Keratinocyte (primary cell): Measurements from ENCODE around the gene CENATAC. TPM values are rescaled to one million over a fixed set of nuclear protein-coding genes. Genes with fewer than 3 reads are reported as not detected.

Experiments used
- DNase-seq: peaks from one replicate; pipeline ENCODE4 v3.0.0-alpha.2; 2011; ENCODE audit warnings: low read depth, missing footprints, low spot score
- FAIRE-seq: peaks from 2 replicates; lab custom pipeline; 2011; peaks lifted over from hg19 to GRCh38; lab: Jason Lieb, UNC
- H2AFZ ChIP-seq: 2 replicates; pipeline ENCODE4 v1.6.0; 2012; ENCODE audit warnings: low read length, control low read depth, inconsistent platforms; ENCODE audit not compliant: control insufficient read depth
- H3K27ac ChIP-seq: 2 replicates; pipeline ENCODE4 v1.5.1; 2011; ENCODE audit warnings: low read length; ENCODE audit not compliant: control insufficient read depth, insufficient read depth
- H3K27me3 ChIP-seq: 3 replicates; pipeline ENCODE4 v1.6.0; 2011; ENCODE audit warnings: low read length; ENCODE audit not compliant: control insufficient read depth, insufficient read depth; ENCODE audit errors: extremely low read depth
- H3K36me3 ChIP-seq, 2 experiments: 2 replicates in 1 of 2; 3 replicates in 1 of 2; pipeline ENCODE4 v1.5.1; 2011; ENCODE audit warnings: low read length in 2 of 2, mild to moderate bottlenecking in 1 of 2; ENCODE audit not compliant: control insufficient read depth in 2 of 2, insufficient read depth in 2 of 2; ENCODE audit errors: extremely low read depth in 1 of 2
- H3K4me1 ChIP-seq: 3 replicates; pipeline ENCODE4 v1.5.1; 2011; ENCODE audit warnings: low read length; ENCODE audit not compliant: control insufficient read depth, insufficient read depth; ENCODE audit errors: extremely low read depth
- H3K4me2 ChIP-seq: 3 replicates; pipeline ENCODE4 v1.6.0; 2011; ENCODE audit warnings: low read depth, low read length; ENCODE audit not compliant: control insufficient read depth, insufficient read depth; ENCODE audit errors: extremely low read depth
- H3K4me3 ChIP-seq, 3 experiments: fragments of 200-600 bp in 1 of 3; sonication (generic) in 1 of 3; 2 replicates in 2 of 3; 3 replicates in 1 of 3; pipeline ENCODE4 v1.5.1; 2011 to 2016; ENCODE audit warnings: low read length in 3 of 3, mild to moderate bottlenecking in 3 of 3, control low read depth in 2 of 3, inconsistent platforms in 1 of 3, low read depth in 1 of 3, mixed read lengths in 1 of 3, mixed run types in 1 of 3, moderate library complexity in 1 of 3; ENCODE audit not compliant: control insufficient read depth in 2 of 3, insufficient read depth in 2 of 3; ENCODE audit errors: extremely low read depth in 1 of 3
- H3K79me2 ChIP-seq: 2 replicates; pipeline ENCODE4 v1.6.0; 2012; ENCODE audit warnings: low read length; ENCODE audit not compliant: control insufficient read depth, insufficient read depth
- H3K9ac ChIP-seq: 3 replicates; pipeline ENCODE4 v1.6.0; 2011; ENCODE audit warnings: low read length; ENCODE audit not compliant: control insufficient read depth, insufficient read depth; ENCODE audit errors: extremely low read depth
- H3K9me1 ChIP-seq: 3 replicates; pipeline ENCODE4 v1.6.0; 2011; ENCODE audit warnings: low read length; ENCODE audit not compliant: control insufficient read depth, insufficient read depth; ENCODE audit errors: extremely low read depth
- H3K9me3 ChIP-seq: 2 replicates; pipeline ENCODE4 v1.5.1; 2012; ENCODE audit warnings: low read depth, low read length; ENCODE audit not compliant: control insufficient read depth
- H4K20me1 ChIP-seq: 3 replicates; pipeline ENCODE4 v1.6.0; 2011; ENCODE audit warnings: low read length; ENCODE audit not compliant: control insufficient read depth, insufficient read depth; ENCODE audit errors: extremely low read depth
- EZH2 ChIP-seq: IDR thresholded peaks from one replicate; pipeline ENCODE4 v1.6.1; 2012; ENCODE audit warnings: inconsistent platforms, mild to moderate bottlenecking, low read length, moderate library complexity
- dilution Hi-C: fragments of 300-500 bp; cut with MboI; formaldehyde crosslinking; loops from one replicate; pipeline ENCODE4 v1.7.0; 2020; ENCODE audit warnings: low sequenced_read_pairs; ENCODE audit not compliant: extremely low pct_ligation_motif_present
- polyA plus RNA-seq, 5 experiments: library from polyadenylated mRNA; depleted of rRNA in 3 of 5; stranded (reverse) in 3 of 5; stranded (forward) in 1 of 5; unstranded in 1 of 5; fragments of >200 nt; gene quantifications; 1 replicate in 1 of 5; 2 replicates in 3 of 5; 3 replicates in 1 of 5; pipeline versions ENCODE4 v1.2.1 to v1.2.3, GENCODE V29; 2011 to 2012; ENCODE audit warnings: missing spikeins in 2 of 5, low read depth in 1 of 5, low replicate concordance in 1 of 5
- TF ChIP-seq, protein P1 (sequence below), 3 experiments: IDR thresholded peaks in 1 of 3; conservative IDR thresholded peaks in 1 of 3; optimal IDR thresholded peaks in 1 of 3; 2 replicates in 2 of 3; 3 replicates in 1 of 3; pipeline versions ENCODE3 to v1.5.1; 2011; ENCODE audit warnings: low read length in 3 of 3, mild to moderate bottlenecking in 3 of 3, moderate library complexity in 2 of 3, control low read depth in 1 of 3, inconsistent platforms in 1 of 3; ENCODE audit not compliant: insufficient read depth in 2 of 3; ENCODE audit errors: extremely low read depth in 1 of 3

The CENATAC gene
- polyA plus RNA-seq, 1 donor (not counting 4 experiments of a cell fraction or from before 2014, with no cell fraction given): 22.6 TPM

DNA sequence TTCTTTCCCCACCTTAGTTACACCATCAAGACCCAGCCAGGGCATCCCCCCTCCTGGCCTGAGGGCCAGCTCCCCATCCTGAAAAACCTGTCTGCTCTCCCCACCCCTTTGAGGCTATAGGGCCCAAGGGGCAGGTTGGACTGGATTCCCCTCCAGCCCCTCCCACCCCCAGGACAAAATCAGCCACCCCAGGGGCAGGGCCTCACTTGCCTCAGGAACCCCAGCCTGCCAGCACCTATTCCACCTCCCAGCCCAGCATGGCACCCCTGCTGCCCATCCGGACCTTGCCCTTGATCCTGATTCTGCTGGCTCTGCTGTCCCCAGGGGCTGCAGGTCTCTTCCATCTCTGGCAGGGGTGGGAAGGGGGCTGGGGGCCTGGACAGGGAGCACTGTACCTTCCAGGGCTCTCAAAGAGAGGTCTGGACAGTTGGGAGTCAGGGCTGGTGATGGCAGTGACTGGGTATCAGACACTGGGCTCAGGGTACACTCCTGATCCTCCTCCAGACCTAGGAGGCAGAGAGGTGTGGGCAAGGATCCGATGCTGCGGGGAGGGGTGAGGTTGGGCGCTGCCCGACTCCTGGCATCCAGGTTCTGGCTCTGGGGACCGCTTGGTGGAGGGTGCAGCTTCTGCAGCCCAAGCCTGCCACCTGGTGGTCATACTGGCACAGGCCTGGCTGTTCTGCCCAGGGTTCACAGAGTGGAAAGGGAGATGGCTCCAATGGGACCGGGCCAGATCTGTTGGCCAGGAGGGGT lies 41.7 kb upstream of the CENATAC start, which contains the start of gene UPK2:
Gene UPK2 (plus strand): TSS at position 205 of the 753 bp plus-strand sequence. CDS start 53 bp downstream, at position 258.
- no peak within 1 kb of the TSS for H3K4me2 ChIP-seq
- DNase-seq: peak; percentile 36
- peak; percentile 88 for FAIRE-seq

GRCh38 chr11:118956847-118957469 lies 41.0 kb upstream of the CENATAC start:
- Histone ChIP-seq H3K27me3 (peaks cover 8% of the 10 kb centered on the region), H4K20me1 (no peaks in the 10 kb centered on the region), H3K27ac (no peak overlapping the region), H2AFZ (no peak overlapping the region), H3K9me1 (no peaks in the 10 kb centered on the region), H3K9ac (no peak overlapping the region), H3K79me2 (no peaks in the 10 kb centered on the region), H3K4me1 (no peaks in the 10 kb centered on the region), H3K4me2 (no peak overlapping the region), H3K9me3 (no peaks in the 10 kb centered on the region), H3K4me3 (no peak overlapping the region), H3K36me3 (no peaks in the 10 kb centered on the region)
- DNase-seq: no peak
- dilution Hi-C loops: no loop called here
- TF ChIP-seq, protein P1, sequence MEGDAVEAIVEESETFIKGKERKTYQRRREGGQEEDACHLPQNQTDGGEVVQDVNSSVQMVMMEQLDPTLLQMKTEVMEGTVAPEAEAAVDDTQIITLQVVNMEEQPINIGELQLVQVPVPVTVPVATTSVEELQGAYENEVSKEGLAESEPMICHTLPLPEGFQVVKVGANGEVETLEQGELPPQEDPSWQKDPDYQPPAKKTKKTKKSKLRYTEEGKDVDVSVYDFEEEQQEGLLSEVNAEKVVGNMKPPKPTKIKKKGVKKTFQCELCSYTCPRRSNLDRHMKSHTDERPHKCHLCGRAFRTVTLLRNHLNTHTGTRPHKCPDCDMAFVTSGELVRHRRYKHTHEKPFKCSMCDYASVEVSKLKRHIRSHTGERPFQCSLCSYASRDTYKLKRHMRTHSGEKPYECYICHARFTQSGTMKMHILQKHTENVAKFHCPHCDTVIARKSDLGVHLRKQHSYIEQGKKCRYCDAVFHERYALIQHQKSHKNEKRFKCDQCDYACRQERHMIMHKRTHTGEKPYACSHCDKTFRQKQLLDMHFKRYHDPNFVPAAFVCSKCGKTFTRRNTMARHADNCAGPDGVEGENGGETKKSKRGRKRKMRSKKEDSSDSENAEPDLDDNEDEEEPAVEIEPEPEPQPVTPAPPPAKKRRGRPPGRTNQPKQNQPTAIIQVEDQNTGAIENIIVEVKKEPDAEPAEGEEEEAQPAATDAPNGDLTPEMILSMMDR (optimal IDR thresholded peaks at IDR 0.05 in 1 of 3, IDR thresholded peaks at IDR 0.05 in 1 of 3, conservative IDR thresholded peaks at IDR 0.05 in 1 of 3; ENCODE audit: extremely low read depth in 1 of 3, insufficient read depth in 2 of 3, low read length in 3 of 3): no peak
- TF ChIP-seq EZH2: no peak
- FAIRE-seq: no peak

More for the DNA sequence above, 41.7 kb upstream of the CENATAC start, which contains the start of gene UPK2:
- no peak within 1 kb of the TSS for H3K27ac ChIP-seq
- TF ChIP-seq, protein P1 (optimal IDR thresholded peaks at IDR 0.05 in 1 of 3, IDR thresholded peaks at IDR 0.05 in 1 of 3, conservative IDR thresholded peaks at IDR 0.05 in 1 of 3; ENCODE audit: extremely low read depth in 1 of 3, insufficient read depth in 2 of 3, low read length in 3 of 3): peak; percentile 93 to 99 (median 99)
- TF ChIP-seq EZH2: no peak
- no peaks in the 10 kb centered on the region for H3K4me1 ChIP-seq
- H4K20me1 ChIP-seq: no peaks in the 10 kb centered on the region
- no peaks in the 10 kb centered on the region for H3K9me1 ChIP-seq
- dilution Hi-C loops: no loop called here
- H3K9ac ChIP-seq: no peak within 1 kb of the TSS
- H3K9me3 ChIP-seq: no peaks in the 10 kb centered on the region
- H2AFZ ChIP-seq: no peak within 1 kb of the TSS
- no peaks in the 10 kb centered on the region for H3K36me3 ChIP-seq
- peaks cover 8% of the 10 kb centered on the region for H3K27me3 ChIP-seq
- no peaks in the 10 kb centered on the region for H3K79me2 ChIP-seq
- no peak within 1 kb of the TSS for H3K4me3 ChIP-seq
